Spleen (tissue), 11 donors: Measurements from ENCODE around the gene TPX2. TPM values are rescaled to one million over a fixed set of nuclear protein-coding genes. Genes with fewer than 3 reads are reported as not detected.

Source experiments
- DNase-seq: peaks from one replicate; pipeline ENCODE4 v3.0.0-alpha.2; 2020
- H3K27ac ChIP-seq, 8 donors: fragments of 200-600 bp; sonication (generic) in 7 of 8; 1 replicate in 4 of 8; 2 replicates in 4 of 8; pipeline versions ENCODE4 v1.5.0 to v1.8.0; 2016 to 2021; ENCODE audit warnings: inconsistent platforms in 4 of 8, mild to moderate bottlenecking in 4 of 8, moderate library complexity in 1 of 8
- H3K27me3 ChIP-seq, 7 donors: fragments of 200-600 bp; sonication (generic) in 6 of 7; replicated peaks in 1 of 7; 1 replicate in 4 of 7; 2 replicates in 3 of 7; pipeline versions ENCODE4 v1.5.0 to v1.8.0; 2016 to 2021; ENCODE audit warnings: inconsistent platforms in 3 of 7, mild to moderate bottlenecking in 1 of 7
- H3K36me3 ChIP-seq, 6 donors: fragments of 200-600 bp; sonication (generic) in 5 of 6; 1 replicate in 4 of 6; 2 replicates in 2 of 6; pipeline versions ENCODE4 v1.5.0 to v1.8.0; 2016 to 2021; ENCODE audit warnings: inconsistent platforms in 2 of 6
- H3K4me1 ChIP-seq, 6 donors: fragments of 200-600 bp; sonication (generic) in 5 of 6; 1 replicate in 3 of 6; 2 replicates in 3 of 6; pipeline versions ENCODE4 v1.5.0 to v1.8.0; 2016 to 2021; ENCODE audit warnings: inconsistent platforms in 3 of 6
- H3K4me3 ChIP-seq, 8 donors: fragments of 200-600 bp; sonication (generic) in 7 of 8; 1 replicate in 4 of 8; 2 replicates in 4 of 8; pipeline versions ENCODE4 v1.5.0 to v1.8.0; 2016 to 2021; ENCODE audit warnings: inconsistent platforms in 4 of 8, mild to moderate bottlenecking in 4 of 8, moderate library complexity in 2 of 8
- H3K9me3 ChIP-seq, 8 donors: fragments of 200-600 bp; sonication (generic) in 7 of 8; 1 replicate in 4 of 8; 2 replicates in 4 of 8; pipeline versions ENCODE4 v1.5.0 to v1.8.0; 2016 to 2021; ENCODE audit warnings: inconsistent platforms in 4 of 8
- CTCF ChIP-seq, 11 experiments: fragments of 200-600 bp in 7 of 11; fragments of 450-650 bp in 4 of 11; sonication (generic) in 4 of 11; IDR thresholded peaks in 8 of 11; conservative IDR thresholded peaks in 3 of 11; 1 replicate in 7 of 11; 2 replicates in 4 of 11; pipeline versions ENCODE4 v1.4.0 to v1.8.0; 2016 to 2021; ENCODE audit warnings: antibody characterized with exemption in 11 of 11, inconsistent platforms in 4 of 11, mild to moderate bottlenecking in 1 of 11
- POLR2A ChIP-seq, 3 donors: fragments of 450-650 bp; IDR thresholded peaks; one replicate each; pipeline ENCODE4 v1.5.1; 2017; ENCODE audit warnings: antibody characterized with exemption in 3 of 3, mild to moderate bottlenecking in 1 of 3
- POLR2AphosphoS5 ChIP-seq, 3 donors: sonication (generic); formaldehyde crosslinking; IDR thresholded peaks; one replicate each; pipeline ENCODE4 v1.5.1; 2017; ENCODE audit warnings: antibody characterized with exemption in 3 of 3
- WGBS, 5 donors: extraction: QIAGEN DNeasy Blood & Tissue Kit in 3 of 5; methylation state at CpG; one replicate each; pipeline versions ENCODE4 v1.1.5 to v1.1.7; 2013 to 2018; 5-methylcytosine and 5-hydroxymethylcytosine counted together
- intact Hi-C: fragments of 100-400 bp; cut with DNase I; formaldehyde crosslinking; loops from one replicate; pipeline ENCODE4 v1.15.0; 2023; ENCODE audit warnings: low total_unique reads
- polyA plus RNA-seq, 3 donors: library from polyadenylated mRNA; stranded (reverse); fragments of 200-250 nt; gene quantifications; one replicate each; pipeline ENCODE4 v1.2.1, GENCODE V29; 2013
- total RNA-seq, 7 donors: library from RNA; depleted of rRNA in 3 of 7; stranded (reverse); fragments of >200 nt in 3 of 7; fragmentation: NEBNext Ultra II Directional in 4 of 7; extraction: Animal tissue kit (Norgen Biotek cat#: 25700) in 4 of 7; gene quantifications; one replicate each; pipeline versions ENCODE4 v1.1.0 to v1.2.1, GENCODE V29; 2016 to 2021
- donor health status: healthy with polysubstance abuse.
- donor health status: DM: no; HTN: no; CAD: no; lungs with moderate emphysema.
- donor health status: DM: no; HTN: no; CAD: no.
- donor health status: Bipolar disorder and iron deficiency.
- donor health status: healthy.
- donor health status: DM: no; HTN: no; CAD: no.
- donor health status: DM: yes; HTN: yes; CAD: no.

The TPX2 gene
- total and polyA plus RNA-seq, 10 donors, result 1.4 to 16.2 (median 7.2) TPM

- intact Hi-C loops, result no loop called here
- no peak for TF ChIP-seq POLR2AphosphoS5 (IDR thresholded peaks at IDR 0.05)
- no peak for TF ChIP-seq CTCF (IDR thresholded peaks at IDR 0.05 in 8 of 11, conservative IDR thresholded peaks at IDR 0.05 in 3 of 11)
- TF ChIP-seq POLR2A (IDR thresholded peaks at IDR 0.05), result no peak
- Histone ChIP-seq H3K27me3 (no peaks in the 10 kb centered on the region), H3K27ac (peak overlapping the region in 4 of 8 donors; percentile 78 to 86 (median 82)), H3K4me1 (peaks cover 27 to 87% (median 61%) of the 10 kb centered on the region in 6 donors), H3K36me3 (peaks cover 0 to 73% (median 10%) of the 10 kb centered on the region in 6 donors), H3K9me3 (no peaks in the 10 kb centered on the region), H3K4me3 (no peak overlapping the region)
- no peak for DNase-seq
- WGBS, 5 donors, result 66 to 96% (median 87%) methylated on average over 1 of the region's 1 CpG
These were observed 37.5 kb upstream of the TPX2 start for GRCh38 chr20:31701591-31701990.

DNA sequence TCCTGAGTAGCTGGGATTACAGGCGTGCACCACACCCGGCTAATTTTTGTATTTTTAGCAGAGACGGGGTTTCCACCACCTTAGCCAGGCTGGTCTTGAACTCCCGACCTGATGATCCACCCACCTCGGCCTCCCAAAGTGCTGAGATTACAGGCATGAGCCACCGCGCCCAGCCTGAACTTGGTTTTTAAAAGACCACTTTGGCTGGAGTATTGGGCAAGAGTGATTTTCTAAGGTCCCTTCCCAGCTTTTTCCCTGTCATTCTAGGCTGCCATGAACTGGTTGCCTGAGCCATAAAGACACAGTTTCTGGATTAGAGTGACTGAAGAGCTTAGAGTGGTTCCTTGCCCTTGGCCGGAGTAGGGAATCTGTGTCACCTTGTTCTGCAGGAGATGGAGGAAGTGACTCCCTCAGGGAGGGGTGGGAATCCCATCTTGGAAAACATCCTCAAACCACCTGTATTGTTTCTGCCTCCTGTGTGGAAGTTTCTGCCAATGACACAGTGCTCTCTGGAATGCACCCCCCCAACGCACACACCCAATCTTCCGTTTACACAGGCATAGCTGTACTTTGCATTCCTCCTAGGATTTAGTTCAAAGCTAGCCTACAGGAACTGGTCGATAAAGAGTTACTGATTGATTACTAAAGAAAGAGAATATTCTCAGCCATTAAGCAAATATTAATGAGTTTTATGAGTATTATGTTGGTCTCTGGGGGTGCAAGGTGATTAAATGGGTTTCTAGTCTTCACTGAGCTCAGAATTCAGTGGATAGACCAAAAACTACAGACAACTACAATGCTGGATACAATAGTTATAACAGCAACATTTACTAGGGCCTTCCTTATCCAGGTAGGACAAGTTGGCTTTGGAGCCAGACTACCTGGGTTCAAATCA is 34.6 kb upstream of the TPX2 start:
- peaks cover 0 to 85% (median 25%) of the 10 kb centered on the region in 6 donors for H3K36me3 ChIP-seq
- H3K27me3 ChIP-seq, result no peaks in the 10 kb centered on the region
- peak overlapping the region in 2 of 8 donors; percentile 58 to 62 for H3K27ac ChIP-seq
- H3K4me3 ChIP-seq, result no peak overlapping the region
- TF ChIP-seq POLR2A (IDR thresholded peaks at IDR 0.05), result no peak
- TF ChIP-seq CTCF (IDR thresholded peaks at IDR 0.05 in 8 of 11, conservative IDR thresholded peaks at IDR 0.05 in 3 of 11), result no peak
- no peak for TF ChIP-seq POLR2AphosphoS5 (IDR thresholded peaks at IDR 0.05)
- H3K9me3 ChIP-seq, result no peaks in the 10 kb centered on the region
- 79 to 91% (median 83%) methylated on average over 11 of the region's 11 CpGs for WGBS, 5 donors
- intact Hi-C loops, result no loop called here
- peaks cover 17 to 88% (median 63%) of the 10 kb centered on the region in 6 donors for H3K4me1 ChIP-seq
- DNase-seq, result no peak

- Histone ChIP-seq H3K4me1 (peaks cover 10 to 88% (median 60%) of the 10 kb centered on the region in 6 donors), H3K9me3 (no peaks in the 10 kb centered on the region), H3K36me3 (peaks cover 0 to 90% (median 25%) of the 10 kb centered on the region in 6 donors), H3K27ac (peak overlapping the region in 4 of 8 donors; percentile 41 to 62 (median 59)), H3K27me3 (no peaks in the 10 kb centered on the region), H3K4me3 (no peak overlapping the region)
- TF ChIP-seq POLR2A (IDR thresholded peaks at IDR 0.05) (no peak), CTCF (IDR thresholded peaks at IDR 0.05 in 8 of 11, conservative IDR thresholded peaks at IDR 0.05 in 3 of 11) (no peak), POLR2AphosphoS5 (IDR thresholded peaks at IDR 0.05) (no peak)
- intact Hi-C loops, result no loop called here
- no peak for DNase-seq
These were observed 33.9 kb upstream of the TPX2 start for GRCh38 chr20:31705191-31705590.
